ENCODE results near the gene LYRM4.
A peak's percentile ranks its signal among the peaks of the same experiment; 100 is the strongest.

The LYRM4 gene

DNA sequence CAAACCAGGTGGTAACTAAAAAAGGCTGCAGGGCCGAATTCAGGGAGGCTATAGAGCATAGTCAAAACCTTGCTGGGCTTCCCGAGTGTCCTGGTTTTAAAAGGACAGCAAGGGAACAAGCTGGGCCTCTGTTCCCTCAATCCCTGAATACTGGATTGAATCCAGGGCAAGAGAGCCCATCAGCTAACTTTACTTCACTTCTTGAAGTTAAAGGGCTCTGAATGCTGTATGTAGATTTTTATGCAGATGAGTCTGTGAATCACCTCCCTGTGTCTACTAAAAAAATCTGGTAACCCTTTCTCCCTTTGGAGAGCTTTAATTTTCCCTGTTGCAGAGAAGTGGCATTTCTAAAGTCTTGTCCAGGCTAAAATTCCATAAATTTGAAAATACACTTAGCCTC, 29.5 kb downstream of the LYRM4 start:
- H3K27ac ChIP-seq, result no peak overlapping the region
- TF ChIP-seq, protein P1, sequence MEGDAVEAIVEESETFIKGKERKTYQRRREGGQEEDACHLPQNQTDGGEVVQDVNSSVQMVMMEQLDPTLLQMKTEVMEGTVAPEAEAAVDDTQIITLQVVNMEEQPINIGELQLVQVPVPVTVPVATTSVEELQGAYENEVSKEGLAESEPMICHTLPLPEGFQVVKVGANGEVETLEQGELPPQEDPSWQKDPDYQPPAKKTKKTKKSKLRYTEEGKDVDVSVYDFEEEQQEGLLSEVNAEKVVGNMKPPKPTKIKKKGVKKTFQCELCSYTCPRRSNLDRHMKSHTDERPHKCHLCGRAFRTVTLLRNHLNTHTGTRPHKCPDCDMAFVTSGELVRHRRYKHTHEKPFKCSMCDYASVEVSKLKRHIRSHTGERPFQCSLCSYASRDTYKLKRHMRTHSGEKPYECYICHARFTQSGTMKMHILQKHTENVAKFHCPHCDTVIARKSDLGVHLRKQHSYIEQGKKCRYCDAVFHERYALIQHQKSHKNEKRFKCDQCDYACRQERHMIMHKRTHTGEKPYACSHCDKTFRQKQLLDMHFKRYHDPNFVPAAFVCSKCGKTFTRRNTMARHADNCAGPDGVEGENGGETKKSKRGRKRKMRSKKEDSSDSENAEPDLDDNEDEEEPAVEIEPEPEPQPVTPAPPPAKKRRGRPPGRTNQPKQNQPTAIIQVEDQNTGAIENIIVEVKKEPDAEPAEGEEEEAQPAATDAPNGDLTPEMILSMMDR (conservative IDR thresholded peaks at IDR 0.05), result no peak

GRCh38 chr6:5230081-5230480, 30.7 kb downstream of the LYRM4 start:
- TF ChIP-seq, protein P1 (conservative IDR thresholded peaks at IDR 0.05), result no peak
- H3K27ac ChIP-seq, result peak overlapping the region; percentile 54

GRCh38 chr6:5229356-5229755, 31.4 kb downstream of the LYRM4 start:
- TF ChIP-seq, protein P1 (conservative IDR thresholded peaks at IDR 0.05), result no peak
- peak overlapping the region; percentile 54 for H3K27ac ChIP-seq

- TF ChIP-seq, protein P1 (conservative IDR thresholded peaks at IDR 0.05), result no peak
- H3K27ac ChIP-seq, result peak overlapping the region; percentile 28; the same call in 1 of the 2 replicates
These were observed 37.4 kb downstream of the LYRM4 start for GRCh38 chr6:5223309-5223708.

GRCh38 chr6:5220443-5220842, 40.3 kb downstream of the LYRM4 start:
- H3K27ac ChIP-seq, result no peak overlapping the region
- TF ChIP-seq, protein P1 (conservative IDR thresholded peaks at IDR 0.05), result no peak

- TF ChIP-seq, protein P1 (conservative IDR thresholded peaks at IDR 0.05), result no peak
These were observed 41.6 kb downstream of the LYRM4 start for GRCh38 chr6:5219011-5219691.

GRCh38 chr6:5217356-5217755, 43.4 kb downstream of the LYRM4 start:
- TF ChIP-seq, protein P1 (conservative IDR thresholded peaks at IDR 0.05), result no peak
- no peak overlapping the region for H3K27ac ChIP-seq

More at GRCh38 chr6:5219011-5219691, 41.6 kb downstream of the LYRM4 start:
- no peak overlapping the region for H3K27ac ChIP-seq

Data from VCaP (cell line).